ENCODE measurements around the gene IVL.

IVL gene

GRCh38 chr1:152924191-152924590 lies 15.8 kb downstream of the IVL start:
- Histone ChIP-seq H3K79me2 (ENCODE audit: low read length) (no peaks in the 10 kb centered on the region), H3K4me1 (ENCODE audit: low read length) (no peaks in the 10 kb centered on the region), H3K4me3 (ENCODE audit: low read length) (no peak overlapping the region), H3K36me3 (replicated peaks; ENCODE audit: low read depth, low read length) (no peaks in the 10 kb centered on the region), H3K27ac (ENCODE audit: low read length) (no peak overlapping the region), H3K9me3 (ENCODE audit: insufficient read depth, low read length) (no peaks in the 10 kb centered on the region), H3K27me3 (ENCODE audit: low read depth, low read length) (peaks cover 56% of the 10 kb centered on the region), H3K4me2 (ENCODE audit: low read length) (no peak overlapping the region), H2AFZ (ENCODE audit: low read depth, low read length) (no peak overlapping the region), H3K9ac (ENCODE audit: low read length) (no peak overlapping the region), H4K20me1 (ENCODE audit: insufficient read depth, low read length) (no peaks in the 10 kb centered on the region)
- TF ChIP-seq CTCF (IDR thresholded peaks at IDR 0.05; ENCODE audit: low read depth, low read length) = no peak
- TF ChIP-seq EZH2phosphoT487 (IDR thresholded peaks at IDR 0.05; ENCODE audit: low read depth) = no peak

GRCh38 chr1:152926091-152926490 lies 17.7 kb downstream of the IVL start:
- TF ChIP-seq EZH2phosphoT487 (IDR thresholded peaks at IDR 0.05; ENCODE audit: low read depth) (no peak), CTCF (IDR thresholded peaks at IDR 0.05; ENCODE audit: low read depth, low read length) (peak; percentile 70)
- H3K27ac ChIP-seq (ENCODE audit: low read length) = no peak overlapping the region
- H3K4me3 ChIP-seq (ENCODE audit: low read length) = no peak overlapping the region
- H3K27me3 ChIP-seq (ENCODE audit: low read depth, low read length) = peaks cover 46% of the 10 kb centered on the region
- no peaks in the 10 kb centered on the region for H3K4me1 ChIP-seq (ENCODE audit: low read length)
- H4K20me1 ChIP-seq (ENCODE audit: insufficient read depth, low read length) = no peaks in the 10 kb centered on the region
- no peaks in the 10 kb centered on the region for H3K9me3 ChIP-seq (ENCODE audit: insufficient read depth, low read length)
- H2AFZ ChIP-seq (ENCODE audit: low read depth, low read length) = no peak overlapping the region
- no peak overlapping the region for H3K9ac ChIP-seq (ENCODE audit: low read length)
- H3K36me3 ChIP-seq (replicated peaks; ENCODE audit: low read depth, low read length) = no peaks in the 10 kb centered on the region
- no peaks in the 10 kb centered on the region for H3K79me2 ChIP-seq (ENCODE audit: low read length)
- H3K4me2 ChIP-seq (ENCODE audit: low read length) = no peak overlapping the region

DNA sequence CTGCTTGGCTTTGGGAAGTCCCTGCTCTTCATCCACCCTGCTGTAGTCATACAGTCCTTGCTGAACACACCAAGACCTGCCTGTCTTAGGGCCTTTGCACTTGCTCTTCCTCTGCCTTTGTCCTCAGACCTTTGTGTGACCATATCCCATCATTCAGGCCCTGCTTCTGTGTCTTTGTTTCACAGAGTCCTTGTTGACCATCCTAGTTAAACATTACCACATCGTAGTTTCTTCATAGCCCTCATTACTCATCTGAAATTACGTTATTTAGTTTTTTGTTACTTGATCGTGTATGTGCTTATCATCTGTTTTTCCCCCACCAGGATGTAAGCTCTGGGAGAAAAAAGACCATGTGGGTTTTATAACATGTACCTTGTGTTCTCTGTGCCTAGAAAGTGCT lies 20.3 kb downstream of the IVL start:
- Histone ChIP-seq H3K79me2 (ENCODE audit: low read length) (no peaks in the 10 kb centered on the region), H4K20me1 (ENCODE audit: insufficient read depth, low read length) (no peaks in the 10 kb centered on the region), H3K36me3 (replicated peaks; ENCODE audit: low read depth, low read length) (no peaks in the 10 kb centered on the region), H3K9ac (ENCODE audit: low read length) (no peak overlapping the region), H3K27me3 (ENCODE audit: low read depth, low read length) (peaks cover 44% of the 10 kb centered on the region), H3K4me3 (ENCODE audit: low read length) (no peak overlapping the region), H3K27ac (ENCODE audit: low read length) (no peak overlapping the region), H3K9me3 (ENCODE audit: insufficient read depth, low read length) (no peaks in the 10 kb centered on the region), H2AFZ (ENCODE audit: low read depth, low read length) (no peak overlapping the region), H3K4me2 (ENCODE audit: low read length) (no peak overlapping the region), H3K4me1 (ENCODE audit: low read length) (no peaks in the 10 kb centered on the region)
- TF ChIP-seq EZH2phosphoT487 (IDR thresholded peaks at IDR 0.05; ENCODE audit: low read depth) (no peak), CTCF (IDR thresholded peaks at IDR 0.05; ENCODE audit: low read depth, low read length) (no peak)

GRCh38 chr1:152932170-152932811 lies 23.9 kb downstream of the IVL start:
- no peak overlapping the region for H3K9ac ChIP-seq (ENCODE audit: low read length)
- H3K9me3 ChIP-seq (ENCODE audit: insufficient read depth, low read length) = no peaks in the 10 kb centered on the region
- TF ChIP-seq CTCF (IDR thresholded peaks at IDR 0.05; ENCODE audit: low read depth, low read length) (no peak), EZH2phosphoT487 (IDR thresholded peaks at IDR 0.05; ENCODE audit: low read depth) (no peak)
- no peak overlapping the region for H3K4me3 ChIP-seq (ENCODE audit: low read length)
- no peaks in the 10 kb centered on the region for H3K36me3 ChIP-seq (replicated peaks; ENCODE audit: low read depth, low read length)
- H3K4me1 ChIP-seq (ENCODE audit: low read length) = no peaks in the 10 kb centered on the region
- H3K27ac ChIP-seq (ENCODE audit: low read length) = no peak overlapping the region
- H3K4me2 ChIP-seq (ENCODE audit: low read length) = no peak overlapping the region
- no peak overlapping the region for H2AFZ ChIP-seq (ENCODE audit: low read depth, low read length)
- peaks cover 49% of the 10 kb centered on the region for H3K27me3 ChIP-seq (ENCODE audit: low read depth, low read length)
- H4K20me1 ChIP-seq (ENCODE audit: insufficient read depth, low read length) = no peaks in the 10 kb centered on the region
- no peaks in the 10 kb centered on the region for H3K79me2 ChIP-seq (ENCODE audit: low read length)

Data from OCI-LY3 (cell line).